AG04450 (cell line): Measurements from ENCODE around the gene SAP30L. TPM values are rescaled to one million over a fixed set of nuclear protein-coding genes. Genes with fewer than 3 reads are reported as not detected.

Experiments
- CTCF ChIA-PET: fragments of 300-600, 350-600 bp; formaldehyde crosslinking; extraction: SDS; loops from one replicate; lab custom pipeline; 2022; ENCODE audit warnings: antibody characterized with exemption, inconsistent platforms; lab: Charles Lee
- POLR2A ChIA-PET: fragments of 350-600 bp; formaldehyde crosslinking; extraction: SDS; loops from one replicate; lab custom pipeline; 2021; ENCODE audit warnings: antibody characterized with exemption, inconsistent platforms; lab: Yijun Ruan, JAX
- DNase-seq: peaks from one replicate; pipeline ENCODE4 v3.0.0-alpha.2; 2011; ENCODE audit warnings: low read depth, low spot score
- H3K27ac ChIP-seq: one replicate; pipeline ENCODE4 v1.5.1; 2012; ENCODE audit warnings: low read depth, low read length, control low read depth
- H3K27me3 ChIP-seq: one replicate; pipeline ENCODE4 v1.6.0; 2012; ENCODE audit warnings: low read length; ENCODE audit not compliant: control insufficient read depth, insufficient read depth
- H3K4me3 ChIP-seq: 2 replicates; pipeline ENCODE4 v1.5.1; 2011; ENCODE audit warnings: mild to moderate bottlenecking, low read depth, low read length, control low read depth
- H3K9me3 ChIP-seq: 2 replicates; pipeline ENCODE4 v1.5.1; 2012; ENCODE audit warnings: low read length; ENCODE audit not compliant: control insufficient read depth, insufficient read depth
- CTCF ChIP-seq: IDR thresholded peaks from 2 replicates; pipeline ENCODE4 v1.5.1; 2011; ENCODE audit warnings: low read depth, low read length, control low read depth, inconsistent platforms
- polyA plus RNA-seq: library from polyadenylated mRNA; depleted of rRNA; stranded (reverse); fragments of >200 nt; gene quantifications from 2 replicates; pipeline ENCODE4 v1.2.3, GENCODE V29; 2011

SAP30L gene
- polyA plus RNA-seq, 1 experiment, result 51.9 TPM

GRCh38 chr5:154464438-154464837 lies 18.6 kb downstream of the SAP30L start:
- Histone ChIP-seq H3K9me3 (no peaks in the 10 kb centered on the region), H3K4me3 (no peak overlapping the region), H3K27ac (no peak overlapping the region), H3K27me3 (peaks cover 5% of the 10 kb centered on the region)
- TF ChIP-seq CTCF, result no peak
- DNase-seq, result no peak
- POLR2A ChIA-PET, result no interaction called here
- CTCF ChIA-PET, result interaction anchor here (0.9 to 9.3 kb wide), 6 partner anchors 18 to 392 kb away, joined by 3 to 70 read pairs (median 4); no protein-coding TSS in a partner anchor

- POLR2A ChIA-PET, result no interaction called here
- no peaks in the 10 kb centered on the region for H3K9me3 ChIP-seq
- peaks cover 12% of the 10 kb centered on the region for H3K27me3 ChIP-seq
- H3K4me3 ChIP-seq, result no peak overlapping the region
- no peak overlapping the region for H3K27ac ChIP-seq
- no peak for TF ChIP-seq CTCF
- no peak for DNase-seq
- CTCF ChIA-PET, result interaction anchor here (1.8 to 9.3 kb wide), 3 partner anchors 11 to 392 kb away, joined by 7 to 70 read pairs (median 68); no protein-coding TSS in a partner anchor
Measured at GRCh38 chr5:154465169-154465568, 19.4 kb downstream of the SAP30L start.

GRCh38 chr5:154466147-154466546 lies 20.4 kb downstream of the SAP30L start:
- ChIA-PET CTCF (interaction anchor here (0.6 to 9.3 kb wide), 16 partner anchors 9 to 480 kb away, joined by 3 to 70 read pairs (median 4); partner anchors contain the start of gene SAP30L), POLR2A (no interaction called here)
- peak overlapping the region; percentile 11 for H3K27ac ChIP-seq
- H3K9me3 ChIP-seq, result no peaks in the 10 kb centered on the region
- no peak overlapping the region for H3K4me3 ChIP-seq
- peaks cover 22% of the 10 kb centered on the region for H3K27me3 ChIP-seq
- no peak for TF ChIP-seq CTCF
- DNase-seq, result no peak

- no peak overlapping the region for H3K27ac ChIP-seq
- no peak overlapping the region for H3K4me3 ChIP-seq
- ChIA-PET POLR2A (no interaction called here), CTCF (interaction anchor here (0.6 to 9.3 kb wide), 24 partner anchors 9 to 479 kb away, joined by 3 to 70 read pairs (median 3); partner anchors contain the start of gene SAP30L)
- peaks cover 27% of the 10 kb centered on the region for H3K27me3 ChIP-seq
- DNase-seq, result no peak
- H3K9me3 ChIP-seq, result no peaks in the 10 kb centered on the region
- TF ChIP-seq CTCF, result no peak
Measured at GRCh38 chr5:154466671-154467070, 20.9 kb downstream of the SAP30L start.

GRCh38 chr5:154467655-154468354 lies 22.0 kb downstream of the SAP30L start:
- peak; percentile 92 for TF ChIP-seq CTCF
- DNase-seq, result no peak
- CTCF ChIA-PET, result interaction anchor here (0.6 to 9.3 kb wide), 22 partner anchors 11 to 494 kb away, joined by 3 to 70 read pairs (median 3); no protein-coding TSS in a partner anchor
- Histone ChIP-seq H3K27me3 (peaks cover 38% of the 10 kb centered on the region), H3K9me3 (no peaks in the 10 kb centered on the region; the same call in 1 of the 2 replicates), H3K4me3 (no peak overlapping the region), H3K27ac (no peak overlapping the region)
- POLR2A ChIA-PET, result no interaction called here
